HCT116 (cell line): Measurements from ENCODE around the gene ZFHX2. TPM values are rescaled to one million over a fixed set of nuclear protein-coding genes. Genes with fewer than 3 reads are reported as not detected.

Experiments used
- ATAC-seq: fragments of 200-7000 bp; cut with Tn5 transposase; 2 replicates; pipeline ENCODE4 v1.9.1; 2020; ENCODE audit warnings: mild to moderate bottlenecking, moderate library complexity
- BruUV-seq: library from RNA; stranded (reverse); fragments of 400-500 nt; replicated peaks from 2 replicates; lab custom pipeline; 2021; lab: Mats Ljungman, UMichigan
- CTCF ChIA-PET: fragments of 300-600 bp; sonication (Branson Sonifier 250); formaldehyde crosslinking; loops from one replicate; lab custom pipeline; 2021; ENCODE audit warnings: antibody characterized with exemption; lab: Charles Lee
- POLR2A ChIA-PET: fragments of 300-600, 350-600 bp; sonication (Branson Sonifier 250); formaldehyde crosslinking; loops from one replicate; lab custom pipeline; 2021; ENCODE audit warnings: antibody characterized with exemption; lab: Charles Lee
- RAD21 ChIA-PET, 2 experiments: fragments of 300-600 bp; sonication (Branson Sonifier 250); formaldehyde crosslinking; loops; one replicate each; lab custom pipeline; 2023; ENCODE audit warnings: low total read pairs in 2 of 2; ENCODE audit not compliant: uncharacterized antibody in 2 of 2, unreplicated experiment in 2 of 2, low non-redundant PET in 1 of 2; lab: Charles Lee
- DNase-seq: peaks from one replicate; pipeline ENCODE4 v3.0.0-alpha.2; 2010; ENCODE audit warnings: low read depth, low spot score
- H2AFZ ChIP-seq: fragments of 200-600 bp; shearing (Covaris generic), sonication (generic); 2 replicates; pipeline ENCODE4 v1.6.1; 2017; ENCODE audit warnings: low read depth, mixed run types, mixed read lengths, antibody characterized with exemption, low read length; ENCODE audit not compliant: poor library complexity, severe bottlenecking
- H3K27ac ChIP-seq: 2 replicates; pipeline ENCODE4 v1.5.1; 2012; ENCODE audit warnings: low read depth, low read length
- H3K27me3 ChIP-seq: fragments of 200-600 bp; sonication (generic); 2 replicates; pipeline ENCODE4 v1.6.1; 2016; ENCODE audit warnings: mixed run types, low read length, mixed read lengths; ENCODE audit not compliant: insufficient read depth
- H3K36me3 ChIP-seq, 2 experiments: fragments of 200-500 bp in 1 of 2; fragments of 200-600 bp in 1 of 2; sonication (Bioruptor generic) in 1 of 2; sonication (generic) in 1 of 2; 2 replicates each; pipeline versions ENCODE4 v1.5.1 to v1.6.1; 2014 to 2016; ENCODE audit warnings: low read length in 2 of 2, inconsistent platforms in 1 of 2, mixed read lengths in 1 of 2, mixed run types in 1 of 2; ENCODE audit not compliant: insufficient read depth in 2 of 2, control insufficient read depth in 1 of 2
- H3K4me1 ChIP-seq, 2 experiments: fragments of 200-600 bp in 1 of 2; sonication (generic) in 1 of 2; 2 replicates each; pipeline versions ENCODE4 v1.5.1 to v1.6.1; 2012 to 2017; ENCODE audit warnings: low read length in 2 of 2, inconsistent platforms in 1 of 2, mild to moderate bottlenecking in 1 of 2, mixed read lengths in 1 of 2, mixed run types in 1 of 2, moderate library complexity in 1 of 2; ENCODE audit not compliant: insufficient read depth in 2 of 2, control insufficient read depth in 1 of 2
- H3K4me2 ChIP-seq: fragments of 200-600 bp; sonication (generic); 2 replicates; pipeline ENCODE4 v1.6.1; 2017; ENCODE audit warnings: mixed run types, low read length, mixed read lengths
- H3K4me3 ChIP-seq, 2 experiments: fragments of 200-600 bp in 1 of 2; sonication (generic) in 1 of 2; replicated peaks in 1 of 2; 2 replicates each; pipeline ENCODE4 v1.5.1; 2011 to 2016; ENCODE audit warnings: low read length in 2 of 2, control low read depth in 1 of 2, low read depth in 1 of 2, mild to moderate bottlenecking in 1 of 2, mixed read lengths in 1 of 2, mixed run types in 1 of 2
- H3K79me2 ChIP-seq: fragments of 200-600 bp; sonication (generic); 2 replicates; pipeline ENCODE4 v1.6.1; 2017; ENCODE audit warnings: mild to moderate bottlenecking, mixed run types, low read length, moderate library complexity, mixed read lengths; ENCODE audit not compliant: insufficient read depth
- H3K9ac ChIP-seq: fragments of 200-600 bp; sonication (generic); 2 replicates; pipeline ENCODE4 v1.6.1; 2016; ENCODE audit warnings: low read length, mixed read lengths
- H3K9me2 ChIP-seq: fragments of 200-600 bp; sonication (generic), shearing (Covaris generic); 2 replicates; pipeline ENCODE4 v1.6.1; 2017; ENCODE audit warnings: mixed run types, mild to moderate bottlenecking, moderate library complexity; ENCODE audit not compliant: insufficient read depth
- H3K9me3 ChIP-seq, 2 experiments: fragments of 200-500 bp in 1 of 2; fragments of 200-600 bp in 1 of 2; sonication (Bioruptor generic) in 1 of 2; sonication (generic) in 1 of 2; 2 replicates each; pipeline ENCODE4 v1.6.1; 2014 to 2017; ENCODE audit warnings: low read length in 2 of 2, mixed read lengths in 2 of 2, inconsistent platforms in 1 of 2, low read depth in 1 of 2, mild to moderate bottlenecking in 1 of 2, mixed run types in 1 of 2, moderate library complexity in 1 of 2; ENCODE audit not compliant: control insufficient read depth in 1 of 2, insufficient read depth in 1 of 2
- H4K20me1 ChIP-seq: fragments of 200-600 bp; sonication (generic), shearing (Covaris generic); 2 replicates; pipeline ENCODE4 v1.6.1; 2017; ENCODE audit warnings: mixed run types, mild to moderate bottlenecking, moderate library complexity; ENCODE audit not compliant: insufficient read depth
- ATF3 ChIP-seq: IDR thresholded peaks from 2 replicates; pipeline ENCODE4 v1.6.1; 2012
- CBX3 ChIP-seq: IDR thresholded peaks from 2 replicates; pipeline ENCODE4 v1.6.1; 2012; ENCODE audit warnings: low read depth
- CEBPB ChIP-seq: IDR thresholded peaks from 2 replicates; pipeline ENCODE4 v1.6.1; 2012; ENCODE audit warnings: low read depth
- EGR1 ChIP-seq: IDR thresholded peaks from 2 replicates; pipeline ENCODE4 v1.6.1; 2012; ENCODE audit warnings: low read depth
- ELF1 ChIP-seq: IDR thresholded peaks from 2 replicates; pipeline ENCODE4 v1.6.1; 2012; ENCODE audit warnings: low read depth, borderline replicate concordance
- EZH2 ChIP-seq: fragments of 200-600 bp; sonication (generic); IDR thresholded peaks from 2 replicates; pipeline ENCODE4 v1.6.1; 2017; ENCODE audit warnings: antibody characterized with exemption, mixed run types
- EZH2phosphoT487 ChIP-seq: fragments of 200-600 bp; IDR thresholded peaks from 2 replicates; pipeline ENCODE4 v1.6.1; 2018; ENCODE audit warnings: antibody characterized with exemption, borderline replicate concordance
- FOSL1 ChIP-seq: IDR thresholded peaks from 2 replicates; pipeline ENCODE4 v1.6.1; 2012; ENCODE audit warnings: low read depth
- JUND ChIP-seq: IDR thresholded peaks from 2 replicates; pipeline ENCODE4 v1.6.1; 2012
- MAX ChIP-seq: IDR thresholded peaks from 2 replicates; pipeline ENCODE4 v1.6.1; 2012
- POLR2A ChIP-seq: IDR thresholded peaks from 2 replicates; pipeline ENCODE4 v1.7.0; 2011; ENCODE audit warnings: borderline replicate concordance; ENCODE audit not compliant: insufficient read depth, insufficient read length; ENCODE audit errors: extremely low read depth
- RAD21 ChIP-seq: IDR thresholded peaks from 2 replicates; pipeline ENCODE4 v1.6.1; 2012; ENCODE audit warnings: low read depth, mild to moderate bottlenecking
- SIN3A ChIP-seq: IDR thresholded peaks from 2 replicates; pipeline ENCODE4 v1.6.1; 2012; ENCODE audit warnings: low read depth
- SP1 ChIP-seq: IDR thresholded peaks from 2 replicates; pipeline ENCODE4 v1.6.1; 2012; ENCODE audit warnings: low read depth
- SRF ChIP-seq: IDR thresholded peaks from 2 replicates; pipeline ENCODE4 v1.6.1; 2012; ENCODE audit warnings: low read depth
- TCF7L2 ChIP-seq: IDR thresholded peaks from 2 replicates; pipeline ENCODE4 v1.7.0; 2011; ENCODE audit warnings: borderline replicate concordance, inconsistent platforms; ENCODE audit not compliant: insufficient read depth, insufficient read length; ENCODE audit errors: extremely low read depth
- ZBTB33 ChIP-seq: IDR thresholded peaks from 2 replicates; pipeline ENCODE4 v1.6.1; 2011; ENCODE audit warnings: mild to moderate bottlenecking, low read length, moderate library complexity; ENCODE audit not compliant: insufficient replicate concordance; ENCODE audit errors: extremely low read depth
- ZFX ChIP-seq: fragments of 450-650 bp; IDR thresholded peaks from 2 replicates; pipeline ENCODE4 v1.6.1; 2017
- ZNF274 ChIP-seq: fragments of 200-500 bp; sonication (Bioruptor generic); IDR thresholded peaks from 2 replicates; pipeline ENCODE4 v1.6.1; 2014; ENCODE audit warnings: mild to moderate bottlenecking, low read depth, low read length, inconsistent platforms
- intact Hi-C: fragments of 100-400 bp; cut with micrococcal nuclease; formaldehyde crosslinking; loops from 2 replicates; pipeline ENCODE4 v1.10.0; 2022
- total RNA-seq: library from RNA; stranded (reverse); gene quantifications from one replicate; pipeline ENCODE4 v1.2.1, GENCODE V29; 2021; ENCODE audit not compliant: unreplicated experiment

ZFHX2 gene
- total RNA-seq, 1 experiment from 2014 or later = 3.6 TPM

GRCh38 chr14:23523229-23524016 lies 28.1 kb downstream of the ZFHX2 start:
- Histone ChIP-seq H3K79me2 (no peaks in the 10 kb centered on the region), H3K9ac (no peak overlapping the region), H3K36me3 (no peaks in the 10 kb centered on the region; a peak in 1 of 4 replicates), H4K20me1 (no peaks in the 10 kb centered on the region), H3K4me1 (no peaks in the 10 kb centered on the region), H3K4me2 (no peak overlapping the region), H3K4me3 (no peak overlapping the region), H2AFZ (no peak overlapping the region), H3K27me3 (no peaks in the 10 kb centered on the region), H3K9me3 (no peaks in the 10 kb centered on the region), H3K9me2 (no peaks in the 10 kb centered on the region), H3K27ac (no peak overlapping the region)
- ATAC-seq (no peak), DNase-seq (no peak)
- TF ChIP-seq SP1 = no peak
- TF ChIP-seq POLR2A = no peak
- TF ChIP-seq SIN3A = no peak
- TF ChIP-seq ATF3 = no peak
- TF ChIP-seq CBX3 = no peak
- no peak for TF ChIP-seq ZFX
- no peak for TF ChIP-seq RAD21
- no peak for TF ChIP-seq EZH2
- TF ChIP-seq EZH2phosphoT487 = no peak
- TF ChIP-seq EGR1 = no peak
- TF ChIP-seq SRF = no peak
- POLR2A ChIA-PET = no interaction called here
- RAD21 ChIA-PET = no interaction called here
- no TSS peak for BruUV-seq
- CTCF ChIA-PET = interaction anchor here (0.5 to 0.7 kb wide), 2 partner anchors 9 to 34 kb away, joined by 3 to 5 read pairs; no protein-coding TSS in a partner anchor
- intact Hi-C loops = no loop called here

- H3K9ac ChIP-seq = no peak overlapping the region
- no peak overlapping the region for H3K4me3 ChIP-seq
- intact Hi-C loops = no loop called here
- H3K4me2 ChIP-seq = no peak overlapping the region
- POLR2A ChIA-PET = no interaction called here
- no peak overlapping the region for H2AFZ ChIP-seq
- no peaks in the 10 kb centered on the region for H3K4me1 ChIP-seq
- ATAC-seq (no peak), DNase-seq (no peak)
- H3K9me2 ChIP-seq = no peaks in the 10 kb centered on the region
- no peaks in the 10 kb centered on the region for H3K27me3 ChIP-seq
- CTCF ChIA-PET = no interaction called here
- no TSS peak for BruUV-seq
- H3K27ac ChIP-seq = no peak overlapping the region
- TF ChIP-seq SIN3A (no peak), MAX (no peak), FOSL1 (no peak), SRF (no peak), CEBPB (no peak), JUND (no peak), ZNF274 (no peak), ZBTB33 (no peak), TCF7L2 (no peak), ELF1 (no peak), EZH2phosphoT487 (no peak), EGR1 (no peak), ATF3 (no peak)
- no peaks in the 10 kb centered on the region for H3K79me2 ChIP-seq
- H3K36me3 ChIP-seq = no peaks in the 10 kb centered on the region; a peak in 1 of 4 replicates
- H3K9me3 ChIP-seq = no peaks in the 10 kb centered on the region
- no peaks in the 10 kb centered on the region for H4K20me1 ChIP-seq
- RAD21 ChIA-PET = no interaction called here
Observed at GRCh38 chr14:23522643-23523198, 28.8 kb downstream of the ZFHX2 start.
